Naive B cell (primary cell): Measurements from ENCODE around the gene ITGB7. TPM values are rescaled to one million over a fixed set of nuclear protein-coding genes. Genes with fewer than 3 reads are reported as not detected.

Source experiments
- ATAC-seq, 2 donors: fragments of 150-1000 bp; cut with Tn5 transposase; 2 replicates each; pipeline ENCODE4 v1.10.0; 2021; ENCODE audit warnings: low read depth in 2 of 2, mild to moderate bottlenecking in 2 of 2, moderate library complexity in 2 of 2
- DNase-seq: peaks from one replicate; pipeline ENCODE4 v3.0.0; 2022
- H3K27ac Mint-ChIP-seq, 6 donors: one replicate each; pipeline ENCODE4 v1.8.0; 2020 to 2022; ENCODE audit warnings: mild to moderate bottlenecking in 6 of 6, mixed read lengths in 6 of 6, moderate library complexity in 5 of 6, inconsistent platforms in 2 of 6
- H3K27me3 Mint-ChIP-seq, 3 donors: one replicate each; pipeline ENCODE4 v1.8.0; 2021 to 2022; ENCODE audit warnings: mixed read lengths in 3 of 3, mild to moderate bottlenecking in 1 of 3
- H3K36me3 Mint-ChIP-seq, 2 donors: one replicate each; pipeline ENCODE4 v1.8.0; 2020 to 2022; ENCODE audit warnings: mixed read lengths in 2 of 2, inconsistent platforms in 1 of 2, mild to moderate bottlenecking in 1 of 2
- H3K4me1 Mint-ChIP-seq, 3 donors: one replicate each; pipeline ENCODE4 v1.8.0; 2020 to 2022; ENCODE audit warnings: mixed read lengths in 3 of 3, inconsistent platforms in 1 of 3, mild to moderate bottlenecking in 1 of 3, moderate library complexity in 1 of 3
- H3K4me3 Mint-ChIP-seq, 8 donors: one replicate each; pipeline ENCODE4 v1.8.0; 2020 to 2022; ENCODE audit warnings: mild to moderate bottlenecking in 8 of 8, mixed read lengths in 8 of 8, moderate library complexity in 8 of 8, inconsistent platforms in 2 of 8
- H3K9me3 Mint-ChIP-seq, 7 donors: one replicate each; pipeline ENCODE4 v1.8.0; 2020 to 2022; ENCODE audit warnings: mixed read lengths in 7 of 7, mild to moderate bottlenecking in 5 of 7, inconsistent platforms in 2 of 7, moderate library complexity in 1 of 7
- polyA plus RNA-seq, 6 donors: library from polyadenylated mRNA; unstranded; fragments of 300-500 nt; fragmentation: Illumina TruSeq; gene quantifications; one replicate each; pipeline ENCODE4 v1.2.3, GENCODE V29; 2021; ENCODE audit warnings: low read depth in 6 of 6

ITGB7 gene
- polyA plus RNA-seq, 6 donors from 2014 or later: 63.2 to 174 (median 96.4) TPM

DNA sequence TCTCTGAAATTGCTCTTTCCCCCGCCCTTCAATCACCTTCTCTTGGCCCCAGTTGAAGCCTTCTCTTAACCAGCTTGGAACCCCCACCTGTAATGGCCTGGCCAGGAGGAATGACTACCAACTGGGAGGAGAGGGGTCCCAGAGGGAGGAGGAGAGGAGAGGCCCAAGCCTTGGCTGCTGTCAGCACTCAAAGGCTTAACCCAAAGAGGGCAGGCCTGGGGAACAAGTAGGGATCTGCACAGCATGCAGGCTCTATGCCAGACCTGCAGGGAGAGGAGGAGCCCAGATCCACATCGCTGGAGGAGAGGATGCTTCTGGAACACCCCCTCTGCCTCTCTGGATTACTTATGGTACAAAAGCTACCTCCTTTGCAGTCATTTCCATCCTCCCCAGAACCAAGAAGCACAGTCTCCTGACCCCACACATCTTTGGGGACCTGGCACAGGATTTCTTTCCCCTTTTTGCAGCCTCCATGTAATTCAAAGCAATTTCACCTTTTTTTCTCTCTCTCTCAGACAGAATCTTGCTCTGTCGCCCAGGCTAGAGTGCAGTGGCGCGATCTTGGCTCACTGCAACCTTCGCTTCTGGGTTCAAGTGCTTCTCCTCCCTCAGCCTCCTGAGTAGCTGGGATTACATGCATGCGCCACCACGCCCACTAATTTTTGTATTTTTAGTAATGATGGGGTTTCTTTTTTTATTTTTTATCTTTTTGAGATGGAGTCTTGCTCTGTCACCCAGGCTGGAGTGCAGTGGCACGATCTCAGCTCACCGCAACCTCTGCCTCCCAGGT, 18.8 kb upstream of the ITGB7 start:
- DNase-seq (no peak), ATAC-seq (no peak)
- Mint-ChIP-seq H3K36me3 (no peaks in the 10 kb centered on the region), H3K4me1 (peaks cover 22 to 30% (median 29%) of the 10 kb centered on the region in 3 donors), H3K9me3 (no peaks in the 10 kb centered on the region), H3K4me3 (peak overlapping the region in 2 of 8 donors; percentile 67 to 71), H3K27ac (no peak overlapping the region), H3K27me3 (peaks cover 0 to 8% (median 0%) of the 10 kb centered on the region in 3 donors)

DNA sequence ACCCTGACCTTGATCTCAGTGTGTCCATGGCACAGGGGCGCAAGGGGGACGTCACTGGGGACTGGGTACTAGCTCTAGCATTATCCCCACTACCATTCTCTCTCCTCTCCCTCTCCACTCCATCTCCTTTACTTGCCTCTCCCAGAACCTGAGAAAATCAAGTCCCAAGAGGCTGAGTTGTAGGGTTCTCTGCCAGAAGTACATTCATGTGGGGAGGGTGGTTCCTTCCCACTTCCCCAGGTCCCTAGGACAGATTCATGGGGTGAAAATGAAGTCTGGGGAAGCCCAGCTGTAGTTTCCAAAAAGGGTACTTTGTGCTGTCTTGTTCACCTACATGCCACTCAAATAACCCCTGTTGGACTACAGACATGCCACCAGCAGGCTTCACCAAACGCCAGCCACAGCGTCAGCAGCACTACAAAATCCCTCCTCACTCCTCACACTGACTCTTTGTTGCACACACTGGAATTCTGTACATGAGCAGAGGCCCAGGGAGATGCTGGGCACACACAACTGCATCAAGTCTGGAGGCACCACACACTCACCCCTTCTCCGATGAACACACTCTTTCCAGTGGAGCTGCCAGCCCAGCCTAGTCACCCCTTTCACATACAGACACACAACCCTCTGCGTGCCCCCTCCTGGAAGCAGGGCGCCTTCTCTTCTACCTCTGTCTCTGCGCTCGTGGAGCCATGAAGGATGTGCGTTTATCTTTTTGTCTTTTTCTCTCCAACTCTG, 18.0 kb upstream of the ITGB7 start:
- H3K4me3 Mint-ChIP-seq: peak overlapping the region in 2 of 8 donors; percentile 67 to 71

GRCh38 chr12:53224061-53224896, 17.2 kb upstream of the ITGB7 start:
- H3K36me3 Mint-ChIP-seq: no peaks in the 10 kb centered on the region
- ATAC-seq: no peak
- peaks cover 0 to 8% (median 0%) of the 10 kb centered on the region in 3 donors for H3K27me3 Mint-ChIP-seq
- H3K9me3 Mint-ChIP-seq: no peaks in the 10 kb centered on the region
- peaks cover 26 to 35% (median 27%) of the 10 kb centered on the region in 3 donors for H3K4me1 Mint-ChIP-seq
- peak overlapping the region in 2 of 6 donors; percentile 17 to 66 for H3K27ac Mint-ChIP-seq
- no peak for DNase-seq
- H3K4me3 Mint-ChIP-seq: peak overlapping the region in 4 of 8 donors; percentile 35 to 67 (median 48)

More for the DNA sequence above, 18.0 kb upstream of the ITGB7 start:
- Mint-ChIP-seq H3K4me1 (peaks cover 24 to 33% (median 28%) of the 10 kb centered on the region in 3 donors), H3K27ac (peak overlapping the region in 1 of 6 donors; percentile 66), H3K27me3 (peaks cover 0 to 8% (median 0%) of the 10 kb centered on the region in 3 donors), H3K9me3 (no peaks in the 10 kb centered on the region), H3K36me3 (no peaks in the 10 kb centered on the region)
- ATAC-seq (no peak), DNase-seq (no peak)

- Mint-ChIP-seq H3K27ac (peak overlapping the region in 1 of 6 donors; percentile 17), H3K9me3 (no peaks in the 10 kb centered on the region), H3K4me1 (peaks cover 31 to 40% (median 32%) of the 10 kb centered on the region in 3 donors), H3K4me3 (peak overlapping the region in 5 of 8 donors; percentile 35 to 94 (median 57)), H3K36me3 (no peaks in the 10 kb centered on the region), H3K27me3 (peaks cover 0 to 8% (median 0%) of the 10 kb centered on the region in 3 donors)
- ATAC-seq (no peak), DNase-seq (no peak)
Observed at GRCh38 chr12:53223389-53224060, 16.5 kb upstream of the ITGB7 start.

DNA sequence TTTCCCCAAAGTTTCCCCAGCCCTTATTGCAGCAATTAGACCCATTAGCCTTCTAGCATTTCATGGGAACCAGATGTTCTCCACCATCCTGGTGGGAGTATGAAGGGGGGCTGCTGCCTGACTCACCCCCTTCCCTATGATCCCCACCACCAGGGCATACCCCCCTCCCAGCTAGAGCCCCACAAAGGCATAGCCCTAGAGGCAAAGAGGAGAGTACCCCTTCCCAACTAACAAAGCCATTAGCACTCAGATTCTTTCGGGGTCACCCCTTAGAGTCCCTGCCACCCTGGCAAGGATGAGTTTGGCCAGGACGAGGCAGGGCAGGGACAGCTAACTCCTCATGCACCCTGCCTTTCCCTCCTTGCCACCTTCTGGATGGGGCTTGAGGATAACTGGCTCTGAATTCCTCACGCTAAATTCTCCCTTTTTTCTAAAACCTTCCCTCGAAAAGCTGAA, 15.8 kb upstream of the ITGB7 start:
- Mint-ChIP-seq H3K4me1 (peaks cover 38 to 47% (median 38%) of the 10 kb centered on the region in 3 donors), H3K9me3 (no peaks in the 10 kb centered on the region), H3K36me3 (no peaks in the 10 kb centered on the region), H3K27ac (peak overlapping the region in 1 of 6 donors; percentile 92), H3K27me3 (peaks cover 0 to 8% (median 0%) of the 10 kb centered on the region in 3 donors), H3K4me3 (peak overlapping the region in 7 of 8 donors; percentile 54 to 94 (median 82))
- ATAC-seq (no peak), DNase-seq (no peak)

- no peaks in the 10 kb centered on the region for H3K9me3 Mint-ChIP-seq
- peaks cover 0 to 8% (median 0%) of the 10 kb centered on the region in 3 donors for H3K27me3 Mint-ChIP-seq
- peaks cover 41 to 53% (median 44%) of the 10 kb centered on the region in 3 donors for H3K4me1 Mint-ChIP-seq
- peak overlapping the region in 4 of 6 donors; percentile 14 to 92 (median 60) for H3K27ac Mint-ChIP-seq
- H3K4me3 Mint-ChIP-seq: peak overlapping the region; percentile 54 to 94 (median 84)
- ATAC-seq: no peak
- H3K36me3 Mint-ChIP-seq: no peaks in the 10 kb centered on the region
- DNase-seq: no peak
Observed at GRCh38 chr12:53222170-53222721, 15.2 kb upstream of the ITGB7 start.

DNA sequence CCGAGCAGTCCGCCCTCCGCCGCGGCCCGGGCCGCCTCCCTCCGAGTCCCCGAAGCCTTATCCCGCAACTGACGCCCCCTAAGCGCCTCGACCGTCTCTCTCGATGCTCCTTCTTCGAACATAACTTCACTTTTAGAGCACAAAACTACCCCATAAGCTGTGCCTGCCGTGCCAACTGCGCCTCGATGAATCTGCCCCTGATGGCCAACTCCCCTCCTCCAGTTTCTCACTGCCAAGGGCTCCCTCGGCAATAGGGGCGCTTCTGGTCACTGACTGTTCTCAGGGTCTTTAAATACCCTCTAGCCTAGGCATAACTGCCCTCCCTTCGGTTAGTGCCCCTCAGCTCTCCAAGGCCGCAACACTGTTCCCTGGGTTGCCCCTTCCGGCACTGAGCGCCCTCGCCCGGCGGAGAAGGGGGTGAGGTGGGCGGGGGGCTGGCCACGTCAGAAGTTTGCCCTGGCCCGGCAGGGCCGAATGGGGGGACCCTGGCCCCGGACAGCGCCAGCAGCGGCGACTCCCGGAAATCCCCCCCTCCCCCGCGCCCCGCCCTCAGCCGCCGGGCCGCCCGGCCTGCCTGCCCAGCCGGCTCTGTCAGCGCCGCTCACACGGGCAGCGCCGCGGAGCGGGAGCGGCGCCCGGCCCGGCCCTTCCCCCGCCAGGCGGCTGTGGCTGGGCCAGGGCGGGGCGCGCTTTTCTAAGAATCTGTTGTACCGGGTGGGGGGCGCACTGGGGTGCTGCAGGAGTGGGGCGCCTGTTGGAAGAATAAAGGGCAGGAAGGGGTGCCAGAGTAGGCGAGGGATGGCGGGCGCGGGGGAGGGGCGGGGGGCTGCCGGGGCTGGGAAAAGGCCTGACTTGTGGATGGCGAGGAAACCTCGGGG, 14.4 kb upstream of the ITGB7 start:
- DNase-seq (peak; percentile 53), ATAC-seq (peak; percentile 39 to 41)
- Mint-ChIP-seq H3K36me3 (no peaks in the 10 kb centered on the region), H3K27me3 (peaks cover 0 to 8% (median 0%) of the 10 kb centered on the region in 3 donors), H3K4me3 (peak overlapping the region; percentile 90 to 99 (median 96)), H3K4me1 (peaks cover 49 to 61% (median 52%) of the 10 kb centered on the region in 3 donors), H3K9me3 (no peaks in the 10 kb centered on the region), H3K27ac (peak overlapping the region; percentile 86 to 98 (median 94))

DNA sequence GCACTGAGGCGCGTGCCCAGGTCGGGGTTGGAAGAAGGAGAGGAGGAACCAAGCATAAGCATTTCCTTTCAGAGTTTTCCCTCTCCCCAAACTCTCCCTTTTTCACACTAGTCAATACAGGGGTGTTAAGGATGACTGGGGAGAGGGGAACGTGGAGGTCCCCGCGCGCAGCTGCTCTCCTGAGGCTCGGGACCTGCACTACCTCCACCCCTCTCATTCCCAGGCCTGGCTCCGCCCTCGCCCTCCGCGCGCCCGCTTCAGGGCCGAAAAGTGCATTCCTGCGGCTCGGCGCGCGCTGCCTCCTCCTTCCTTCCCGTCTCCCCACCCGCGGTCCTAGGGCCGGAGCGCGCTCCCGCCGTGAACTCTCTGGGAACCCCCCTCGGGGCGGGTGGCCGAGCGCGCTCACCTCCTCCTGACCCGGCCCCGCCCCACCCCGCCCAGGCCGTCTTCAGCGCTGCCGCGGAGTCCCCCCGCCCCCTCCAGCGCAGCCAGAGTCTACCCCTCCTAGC, 13.7 kb upstream of the ITGB7 start:
- DNase-seq (peak; percentile 71), ATAC-seq (peak; percentile 76 to 79)
- no peaks in the 10 kb centered on the region for H3K9me3 Mint-ChIP-seq
- H3K27ac Mint-ChIP-seq: peak overlapping the region; percentile 86 to 98 (median 94)
- H3K4me1 Mint-ChIP-seq: peaks cover 56 to 68% (median 59%) of the 10 kb centered on the region in 3 donors
- H3K36me3 Mint-ChIP-seq: no peaks in the 10 kb centered on the region
- peaks cover 0 to 8% (median 0%) of the 10 kb centered on the region in 3 donors for H3K27me3 Mint-ChIP-seq
- peak overlapping the region; percentile 90 to 99 (median 96) for H3K4me3 Mint-ChIP-seq

DNA sequence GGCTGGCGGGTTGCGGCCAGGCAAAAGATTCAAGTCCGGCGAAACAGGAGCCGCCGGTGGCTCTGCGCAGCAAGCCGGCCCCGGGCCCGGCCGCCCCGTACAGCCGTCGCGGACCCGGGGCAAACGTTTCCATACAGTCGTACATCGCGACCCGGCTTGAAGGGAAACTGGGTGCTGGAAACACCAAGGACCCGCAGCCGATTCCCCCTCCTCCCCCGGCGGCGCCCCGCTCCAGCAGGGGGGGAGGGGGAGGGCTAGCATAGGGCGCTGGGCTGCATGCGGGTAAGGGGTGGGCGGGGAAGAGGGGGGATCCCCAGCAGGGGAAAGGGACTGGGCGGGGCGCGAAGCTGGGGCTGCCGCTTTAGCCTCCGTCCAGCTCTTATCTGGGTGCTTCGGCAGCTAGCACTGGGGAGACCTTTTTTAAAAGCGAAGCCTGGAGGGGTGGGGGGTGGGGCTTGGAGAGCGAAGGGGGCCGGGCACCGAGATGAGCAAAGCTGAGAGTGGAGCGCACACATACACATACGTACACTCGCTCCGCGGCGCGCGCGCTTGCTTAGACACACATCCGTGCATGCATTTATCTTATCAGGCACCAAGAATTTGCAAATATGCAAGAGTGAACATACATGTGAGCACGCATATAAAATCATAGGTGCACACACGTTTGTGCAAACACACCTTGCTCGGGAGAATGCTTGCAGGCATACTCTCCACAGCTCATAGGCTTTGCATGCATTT, 13.1 kb upstream of the ITGB7 start:
- ATAC-seq (peak; percentile 56 to 59), DNase-seq (peak; percentile 63)
- no peaks in the 10 kb centered on the region for H3K36me3 Mint-ChIP-seq
- no peaks in the 10 kb centered on the region for H3K9me3 Mint-ChIP-seq
- H3K4me1 Mint-ChIP-seq: peaks cover 61 to 69% (median 64%) of the 10 kb centered on the region in 3 donors
- peaks cover 0 to 4% (median 0%) of the 10 kb centered on the region in 3 donors for H3K27me3 Mint-ChIP-seq
- peak overlapping the region; percentile 56 to 98 (median 94) for H3K27ac Mint-ChIP-seq
- peak overlapping the region; percentile 90 to 99 (median 96) for H3K4me3 Mint-ChIP-seq

DNA sequence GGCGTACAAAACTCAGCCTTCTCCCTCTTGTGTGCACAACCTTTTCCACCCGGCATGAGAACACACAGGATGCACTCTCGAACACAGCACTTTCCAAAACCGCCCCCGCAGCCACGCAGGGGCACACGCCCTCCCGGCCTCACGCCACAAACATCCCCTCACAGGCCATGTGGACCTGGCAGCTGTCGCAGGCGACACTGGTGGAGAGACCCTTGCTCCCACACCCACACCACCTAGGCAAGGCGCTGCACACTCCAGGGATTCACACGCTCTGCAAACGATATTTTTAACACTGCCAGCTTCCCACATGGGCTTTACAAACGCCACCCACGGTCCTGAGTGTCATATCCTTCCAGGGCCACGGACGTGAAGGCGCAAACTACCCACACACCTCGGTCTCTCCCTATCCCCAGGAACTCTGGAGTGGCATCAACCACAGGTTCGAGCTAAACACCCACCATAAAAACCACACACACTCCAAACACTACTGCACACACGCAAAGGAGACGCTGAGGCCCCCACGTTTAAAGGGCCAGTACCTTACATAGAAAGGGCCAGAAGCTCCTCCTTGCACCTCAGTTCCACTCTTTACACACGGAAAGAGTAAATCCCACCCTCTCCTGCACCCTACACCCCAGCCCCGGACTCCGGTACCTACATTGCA, 12.4 kb upstream of the ITGB7 start:
- no peak for ATAC-seq
- H3K4me1 Mint-ChIP-seq: peaks cover 65 to 74% (median 67%) of the 10 kb centered on the region in 3 donors
- H3K4me3 Mint-ChIP-seq: peak overlapping the region; percentile 86 to 98 (median 94)
- H3K27ac Mint-ChIP-seq: peak overlapping the region; percentile 40 to 94 (median 90)
- DNase-seq: no peak
- H3K9me3 Mint-ChIP-seq: no peaks in the 10 kb centered on the region
- H3K27me3 Mint-ChIP-seq: no peaks in the 10 kb centered on the region
- H3K36me3 Mint-ChIP-seq: no peaks in the 10 kb centered on the region
